CD4-positive, alpha-beta memory T cell (primary cell): Measurements from ENCODE around the gene STIM1. TPM values are rescaled to one million over a fixed set of nuclear protein-coding genes. Genes with fewer than 3 reads are reported as not detected.

ENCODE experiments used
- CTCF ChIA-PET: fragments of 350-600 bp; sonication (Branson Sonifier 250); formaldehyde crosslinking; loops from one replicate; lab custom pipeline; 2021; ENCODE audit warnings: inconsistent platforms; ENCODE audit not compliant: partially characterized antibody; lab: Charles Lee
- POLR2A ChIA-PET: fragments of 350-600 bp; sonication (Branson Sonifier 250); formaldehyde crosslinking; loops from one replicate; lab custom pipeline; 2021; ENCODE audit not compliant: partially characterized antibody; lab: Charles Lee
- DNase-seq, 5 donors: peaks; one replicate each; pipeline versions ENCODE4 v3.0.0 to v3.0.0-alpha.2; 2020 to 2022; ENCODE audit warnings: mixed read lengths in 1 of 5
- H3K27ac ChIP-seq: one replicate; pipeline ENCODE4 v1.7.0; 2013; ENCODE audit warnings: low read depth, low read length
- H3K27me3 ChIP-seq: 2 replicates; pipeline ENCODE4 v1.7.0; 2013; ENCODE audit warnings: mild to moderate bottlenecking, low read length, moderate library complexity; ENCODE audit not compliant: insufficient read depth
- H3K36me3 ChIP-seq: 2 replicates; pipeline ENCODE4 v1.7.0; 2013; ENCODE audit warnings: mild to moderate bottlenecking, low read length, moderate library complexity; ENCODE audit not compliant: insufficient read depth
- H3K4me1 ChIP-seq: 2 replicates; pipeline ENCODE4 v1.7.0; 2013; ENCODE audit warnings: mild to moderate bottlenecking, low read length, moderate library complexity; ENCODE audit not compliant: insufficient read depth
- H3K4me3 ChIP-seq, 2 donors: one replicate each; pipeline ENCODE4 v1.7.0; 2013; ENCODE audit warnings: low read length in 2 of 2, mild to moderate bottlenecking in 1 of 2
- H3K9me3 ChIP-seq, 2 donors: one replicate each; pipeline ENCODE4 v1.7.0; 2013; ENCODE audit warnings: low read length in 2 of 2, control low read depth in 1 of 2; ENCODE audit not compliant: control insufficient read depth in 1 of 2
- H3K27ac Mint-ChIP-seq, 7 donors: one replicate each; pipeline ENCODE4 v1.8.0; 2020 to 2021; ENCODE audit warnings: mixed read lengths in 7 of 7, mild to moderate bottlenecking in 6 of 7, inconsistent platforms in 3 of 7, moderate library complexity in 3 of 7
- H3K27me3 Mint-ChIP-seq, 2 donors: one replicate each; pipeline ENCODE4 v1.8.0; 2020 to 2021; ENCODE audit warnings: mixed read lengths in 2 of 2
- H3K36me3 Mint-ChIP-seq, 2 donors: one replicate each; pipeline ENCODE4 v1.8.0; 2020 to 2021; ENCODE audit warnings: mixed read lengths in 2 of 2, inconsistent platforms in 1 of 2, mild to moderate bottlenecking in 1 of 2
- H3K4me1 Mint-ChIP-seq, 4 donors: one replicate each; pipeline ENCODE4 v1.8.0; 2020 to 2021; ENCODE audit warnings: mixed read lengths in 4 of 4, mild to moderate bottlenecking in 1 of 4
- H3K4me3 Mint-ChIP-seq, 8 donors: one replicate each; pipeline ENCODE4 v1.8.0; 2020 to 2021; ENCODE audit warnings: mixed read lengths in 8 of 8, mild to moderate bottlenecking in 7 of 8, moderate library complexity in 6 of 8, inconsistent platforms in 3 of 8
- H3K9me3 Mint-ChIP-seq, 8 donors: one replicate each; pipeline ENCODE4 v1.8.0; 2020 to 2021; ENCODE audit warnings: mixed read lengths in 8 of 8, mild to moderate bottlenecking in 5 of 8, inconsistent platforms in 3 of 8, moderate library complexity in 1 of 8
- intact Hi-C: fragments of 100-400 bp; cut with micrococcal nuclease; formaldehyde crosslinking; loops from one replicate; pipeline ENCODE4 v1.15.1; 2023
- polyA plus RNA-seq, 2 donors: library from polyadenylated mRNA; unstranded; fragments of 300-500 nt; fragmentation: Illumina TruSeq; gene quantifications; one replicate each; pipeline ENCODE4 v1.2.3, GENCODE V29; 2021
- total RNA-seq, 2 experiments: library from RNA; stranded (reverse); gene quantifications; one replicate each; pipeline ENCODE4 v1.2.3, GENCODE V29; 2021

The STIM1 gene
- total and polyA plus RNA-seq, 4 experiments from 2014 or later, result 27.7 to 87.4 (median 65.5) TPM

DNA sequence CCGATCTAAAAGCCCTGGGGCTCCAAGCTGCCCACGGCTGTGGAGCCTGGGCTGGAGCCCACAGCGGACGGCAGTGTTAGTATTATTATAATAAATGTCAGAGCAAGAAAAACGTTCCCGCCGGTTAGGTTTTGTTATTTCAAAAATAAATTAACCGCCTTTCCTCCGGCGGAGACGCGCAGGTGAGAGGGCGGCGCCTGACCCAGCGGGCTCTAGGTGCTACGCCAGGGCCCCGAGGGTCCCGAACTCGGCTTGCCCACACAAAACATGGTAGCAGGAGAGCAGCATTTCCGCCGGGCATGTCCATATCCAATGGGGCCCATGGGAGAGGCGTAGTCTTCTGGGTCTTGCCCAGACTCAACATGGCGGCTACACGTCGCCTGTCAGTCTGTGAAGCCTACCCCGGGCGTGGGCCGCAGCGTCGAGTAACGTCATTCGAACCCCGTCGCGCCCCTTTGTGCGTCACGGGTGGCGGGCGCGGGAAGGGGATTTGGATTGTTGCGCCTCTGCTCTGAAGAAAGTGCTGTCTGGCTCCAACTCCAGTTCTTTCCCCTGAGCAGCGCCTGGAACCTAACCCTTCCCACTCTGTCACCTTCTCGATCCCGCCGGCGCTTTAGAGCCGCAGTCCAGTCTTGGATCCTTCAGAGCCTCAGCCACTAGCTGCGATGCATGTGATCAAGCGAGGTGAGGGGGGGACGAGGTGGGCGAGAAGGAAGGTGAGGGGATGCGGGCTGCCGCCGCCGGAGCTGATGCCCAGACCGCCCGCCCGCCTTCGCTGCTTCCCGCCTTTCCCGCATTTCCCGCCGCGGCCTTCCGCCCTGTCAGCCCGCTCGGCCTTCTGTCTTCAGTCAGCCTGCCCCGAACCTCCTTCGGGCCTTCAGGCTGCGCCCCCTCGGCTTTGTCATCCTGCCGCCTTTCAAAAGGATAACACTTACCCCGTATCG lies 239.2 kb downstream of the STIM1 start, which contains the start of gene RRM1:
TSS of gene RRM1 (plus strand) at position 452 of the 944 bp plus-strand sequence. CDS start at position 666, 214 bp downstream.
- peak within 1 kb of the TSS; percentile 90 for H3K27ac ChIP-seq
- peak within 1 kb of the TSS; percentile 89 to 99 (median 98) for H3K4me3 Mint-ChIP-seq
- H3K4me1 Mint-ChIP-seq, result peaks cover 60 to 90% (median 72%) of the 10 kb centered on the region in 4 donors
- peak within 1 kb of the TSS; percentile 84 to 91 for H3K4me3 ChIP-seq
- H3K9me3 ChIP-seq, result no peaks in the 10 kb centered on the region
- H3K4me1 ChIP-seq, result peaks cover 85% of the 10 kb centered on the region
- DNase-seq, result peak; percentile 93 to 95 (median 94)
- no peaks in the 10 kb centered on the region for H3K36me3 ChIP-seq
- no peaks in the 10 kb centered on the region for H3K27me3 ChIP-seq
- peaks cover 0 to 5% (median 0%) of the 10 kb centered on the region in 8 donors for H3K9me3 Mint-ChIP-seq
- H3K36me3 Mint-ChIP-seq, result peaks cover 11 to 36% of the 10 kb centered on the region in 2 donors
- CTCF ChIA-PET, result interaction anchor here (0.9 to 1.5 kb wide), 3 partner anchors 9 to 253 kb away, joined by 3 to 6 read pairs (median 5); no protein-coding TSS in a partner anchor
- POLR2A ChIA-PET, result interaction anchor here (0.7 to 4.5 kb wide), 5 partner anchors 27 to 255 kb away, joined by 3 to 36 read pairs (median 5); partner anchors contain the start of genes RHOG and STIM1
- H3K27ac Mint-ChIP-seq, result peak within 1 kb of the TSS; percentile 94 to 100 (median 99)
- H3K27me3 Mint-ChIP-seq, result no peaks in the 10 kb centered on the region
- intact Hi-C loops, result loop anchor here (1.0 to 5.0 kb wide), 2 partner anchors 252 to 297 kb away; partner anchors contain the start of genes NUP98 and RHOG

DNA sequence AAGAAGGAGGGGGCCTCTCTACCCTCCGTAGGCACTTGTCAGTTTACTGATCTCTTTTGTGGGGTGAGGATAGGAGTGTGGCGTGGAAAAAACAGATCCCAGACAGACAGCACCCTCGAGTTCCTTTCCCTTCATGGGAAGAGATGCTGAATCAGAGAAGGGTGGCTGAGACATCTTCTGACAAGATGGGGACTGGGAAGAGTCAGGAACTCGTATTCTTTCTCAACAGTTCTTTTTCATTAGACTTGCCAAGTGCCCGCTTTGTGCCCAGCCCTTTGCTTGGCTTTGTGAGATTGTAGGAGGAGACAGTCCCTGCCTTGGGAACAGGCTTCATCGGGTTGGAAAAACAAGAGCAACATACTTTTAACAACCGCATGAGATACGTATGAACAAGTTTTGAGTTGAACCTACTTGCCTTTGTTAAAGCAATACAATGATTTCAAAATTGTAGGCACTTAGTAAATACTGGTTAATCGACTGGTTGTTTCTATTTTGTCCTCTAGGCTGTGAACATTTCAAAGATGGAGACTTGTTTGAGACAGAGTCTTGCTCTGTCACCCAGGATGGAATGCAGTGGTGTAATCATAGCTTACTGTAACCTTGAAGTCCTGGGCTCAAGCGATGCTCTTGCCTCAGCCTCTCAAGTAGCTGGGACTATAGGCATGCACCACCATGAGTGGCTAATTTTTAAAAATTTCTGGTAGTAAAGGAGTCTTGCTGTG lies 240.2 kb downstream of the STIM1 start:
- H3K4me3 ChIP-seq, result peak overlapping the region; percentile 39 to 84
- H3K27me3 Mint-ChIP-seq, result no peaks in the 10 kb centered on the region
- peak in 3 of 5 donors; percentile 16 to 24 (median 21) for DNase-seq
- H3K4me3 Mint-ChIP-seq, result peak overlapping the region; percentile 89 to 99 (median 98)
- peak overlapping the region; percentile 90 for H3K27ac ChIP-seq
- intact Hi-C loops, result no loop called here
- peak overlapping the region; percentile 94 to 100 (median 99) for H3K27ac Mint-ChIP-seq
- H3K4me1 Mint-ChIP-seq, result peaks cover 53 to 88% (median 72%) of the 10 kb centered on the region in 4 donors
- no peaks in the 10 kb centered on the region for H3K36me3 ChIP-seq
- peaks cover 7 to 30% of the 10 kb centered on the region in 2 donors for H3K36me3 Mint-ChIP-seq
- ChIA-PET CTCF (interaction anchor here (0.9 to 1.5 kb wide), 3 partner anchors 8 to 254 kb away, joined by 3 to 6 read pairs (median 5); no protein-coding TSS in a partner anchor), POLR2A (interaction anchor here (0.7 to 4.5 kb wide), 4 partner anchors 32 to 256 kb away, joined by 3 to 36 read pairs (median 6); partner anchors contain the start of genes RHOG and STIM1)
- H3K4me1 ChIP-seq, result peaks cover 81% of the 10 kb centered on the region
- no peaks in the 10 kb centered on the region for H3K27me3 ChIP-seq
- H3K9me3 Mint-ChIP-seq, result peaks cover 0 to 3% (median 0%) of the 10 kb centered on the region in 8 donors
- no peaks in the 10 kb centered on the region for H3K9me3 ChIP-seq

DNA sequence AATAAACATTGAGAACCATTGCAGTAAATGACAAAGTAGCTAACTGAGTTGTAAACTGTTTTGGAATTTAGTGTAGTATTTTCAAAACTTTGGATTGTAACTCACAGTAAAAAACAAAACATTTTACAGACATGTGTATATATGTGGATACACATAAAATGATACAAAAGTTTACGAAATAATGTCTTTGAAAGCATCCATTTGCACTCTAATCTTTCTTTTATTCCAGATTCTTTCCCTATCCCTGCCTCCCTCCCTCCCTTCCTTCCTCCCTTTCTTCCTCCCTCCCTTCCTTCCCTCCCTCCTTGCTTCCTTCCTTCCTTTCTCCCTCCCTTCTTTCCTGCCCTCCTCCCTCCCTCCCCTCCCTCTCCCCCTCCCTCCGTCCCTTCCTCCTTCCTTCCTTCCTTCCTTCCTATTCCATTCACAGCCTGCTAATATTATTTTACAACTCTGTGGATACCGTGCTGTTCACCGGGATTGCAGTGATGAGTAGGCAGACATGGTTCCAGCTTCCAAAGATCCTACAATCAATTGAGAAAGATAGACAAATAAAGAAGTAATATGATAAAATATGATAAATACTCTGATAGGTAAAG lies 242.7 kb downstream of the STIM1 start:
- Histone ChIP-seq H3K4me1 (peaks cover 56% of the 10 kb centered on the region), H3K4me3 (no peak overlapping the region), H3K36me3 (no peaks in the 10 kb centered on the region), H3K9me3 (no peaks in the 10 kb centered on the region), H3K27me3 (no peaks in the 10 kb centered on the region), H3K27ac (no peak overlapping the region)
- Mint-ChIP-seq H3K27ac (peak overlapping the region in 5 of 7 donors; percentile 13 to 72 (median 30)), H3K36me3 (peaks cover 20 to 39% of the 10 kb centered on the region in 2 donors), H3K9me3 (peaks cover 0 to 3% (median 0%) of the 10 kb centered on the region in 8 donors), H3K4me3 (peak overlapping the region in 1 of 8 donors; percentile 43), H3K4me1 (peaks cover 44 to 77% (median 58%) of the 10 kb centered on the region in 4 donors), H3K27me3 (no peaks in the 10 kb centered on the region)
- ChIA-PET POLR2A (interaction anchor here (1.2 kb wide), 2 partner anchors 11 to 244 kb away, joined by 3 read pairs; no protein-coding TSS in a partner anchor), CTCF (interaction anchor here (0.9 to 1.2 kb wide), 2 partner anchors 243 to 248 kb away, joined by 3 to 4 read pairs; no protein-coding TSS in a partner anchor)
- intact Hi-C loops, result no loop called here
- DNase-seq, result no peak

DNA sequence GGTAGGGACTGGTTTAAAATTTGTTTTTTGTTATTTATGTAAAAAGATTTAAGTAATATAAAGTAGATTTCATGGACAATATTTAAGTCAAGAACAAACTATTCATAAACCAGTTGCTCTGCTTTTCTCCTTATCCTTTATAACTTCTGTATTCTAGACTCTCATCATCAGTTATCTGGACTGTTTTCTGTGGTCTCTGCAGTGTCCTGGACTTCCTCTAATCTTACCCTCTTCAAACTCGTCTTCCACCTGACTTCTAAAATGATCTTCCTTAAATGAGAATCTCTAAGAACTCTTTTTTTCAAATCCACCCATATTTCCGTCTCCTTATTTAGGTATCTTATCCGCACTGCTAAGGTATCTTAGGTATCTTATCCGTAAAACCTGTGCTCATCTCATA lies 247.2 kb downstream of the STIM1 start:
- CTCF ChIA-PET, result no interaction called here
- Mint-ChIP-seq H3K27ac (peak overlapping the region in 3 of 7 donors; percentile 1 to 62 (median 13)), H3K4me3 (no peak overlapping the region)

DNA sequence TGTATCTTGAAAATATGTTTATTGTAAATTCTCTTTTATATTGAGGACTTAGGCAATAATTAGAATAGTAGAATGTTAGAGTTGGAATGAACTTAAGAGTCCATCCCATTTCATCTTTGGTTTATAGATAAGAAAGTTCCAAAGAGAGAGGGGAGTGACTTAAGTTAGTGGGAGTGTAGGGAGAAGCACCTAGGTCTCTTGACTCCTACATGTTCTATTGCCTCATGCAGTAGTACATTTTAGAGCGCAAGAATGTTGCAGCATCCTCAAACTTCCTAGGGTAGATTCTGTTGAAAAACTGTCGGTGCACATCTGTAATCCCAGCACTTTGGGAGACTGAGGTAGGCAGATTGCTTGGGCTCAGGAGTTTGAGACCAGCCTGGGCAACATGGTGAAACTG lies 247.8 kb downstream of the STIM1 start:
- Histone ChIP-seq H3K27me3 (no peaks in the 10 kb centered on the region), H3K9me3 (no peaks in the 10 kb centered on the region), H3K36me3 (peaks cover 13% of the 10 kb centered on the region), H3K4me3 (no peak overlapping the region), H3K4me1 (peaks cover 16% of the 10 kb centered on the region), H3K27ac (no peak overlapping the region)
- Mint-ChIP-seq H3K4me3 (no peak overlapping the region), H3K27me3 (no peaks in the 10 kb centered on the region), H3K9me3 (no peaks in the 10 kb centered on the region), H3K36me3 (peaks cover 41 to 56% of the 10 kb centered on the region in 2 donors), H3K4me1 (peaks cover 25 to 40% (median 31%) of the 10 kb centered on the region in 4 donors), H3K27ac (peak overlapping the region in 1 of 7 donors; percentile 62)
- intact Hi-C loops, result no loop called here
- DNase-seq, result no peak
- CTCF ChIA-PET, result interaction anchor here (0.9 kb wide), 1 partner anchor 8 kb away, joined by 6 read pairs; no protein-coding TSS in a partner anchor
- POLR2A ChIA-PET, result no interaction called here

More for the DNA sequence above, 247.2 kb downstream of the STIM1 start:
- no peak for DNase-seq
- Histone ChIP-seq H3K4me3 (no peak overlapping the region), H3K36me3 (peaks cover 13% of the 10 kb centered on the region), H3K27me3 (no peaks in the 10 kb centered on the region), H3K4me1 (peaks cover 21% of the 10 kb centered on the region), H3K27ac (no peak overlapping the region), H3K9me3 (no peaks in the 10 kb centered on the region)
- Mint-ChIP-seq H3K4me1 (peaks cover 25 to 44% (median 32%) of the 10 kb centered on the region in 4 donors), H3K9me3 (no peaks in the 10 kb centered on the region), H3K36me3 (peaks cover 38 to 50% of the 10 kb centered on the region in 2 donors), H3K27me3 (no peaks in the 10 kb centered on the region)
- intact Hi-C loops, result no loop called here
- POLR2A ChIA-PET, result no interaction called here

DNA sequence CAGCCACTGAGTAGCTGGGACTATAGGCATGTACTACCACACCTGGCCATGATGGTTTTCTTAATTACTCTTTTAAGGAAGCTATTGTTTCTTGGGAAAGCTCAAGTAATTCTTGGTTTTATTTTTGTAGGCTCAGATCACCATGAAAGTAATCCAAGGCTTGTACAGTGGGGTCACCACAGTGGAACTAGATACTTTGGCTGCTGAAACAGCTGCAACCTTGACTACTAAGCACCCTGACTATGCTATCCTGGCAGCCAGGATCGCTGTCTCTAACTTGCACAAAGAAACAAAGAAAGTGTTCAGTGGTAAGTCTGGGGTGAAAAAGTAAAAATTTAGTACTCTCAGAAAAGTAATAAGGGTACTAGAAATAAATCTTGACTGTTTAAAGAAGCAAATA lies 250.5 kb downstream of the STIM1 start:
- Histone ChIP-seq H3K9me3 (no peaks in the 10 kb centered on the region), H3K4me3 (no peak overlapping the region), H3K27me3 (no peaks in the 10 kb centered on the region), H3K4me1 (no peaks in the 10 kb centered on the region), H3K27ac (no peak overlapping the region), H3K36me3 (peaks cover 24% of the 10 kb centered on the region)
- H3K36me3 Mint-ChIP-seq, result peaks cover 46 to 56% of the 10 kb centered on the region in 2 donors
- no peak overlapping the region for H3K27ac Mint-ChIP-seq
- no peak for DNase-seq
- ChIA-PET POLR2A (no interaction called here), CTCF (no interaction called here)
- H3K4me3 Mint-ChIP-seq, result no peak overlapping the region
- no peaks in the 10 kb centered on the region for H3K9me3 Mint-ChIP-seq
- peaks cover 6 to 17% (median 11%) of the 10 kb centered on the region in 4 donors for H3K4me1 Mint-ChIP-seq
- H3K27me3 Mint-ChIP-seq, result no peaks in the 10 kb centered on the region
- intact Hi-C loops, result no loop called here
